ENCODE measurements around the gene SALL2.
A peak's percentile ranks its signal among the peaks of the same experiment; 100 is the strongest.
"Not testable (repeated sequence)": the region's sequence is repeated elsewhere in the genome, so short reads cannot be mapped to it uniquely, and the experiment has no call there.

Gene SALL2

DNA sequence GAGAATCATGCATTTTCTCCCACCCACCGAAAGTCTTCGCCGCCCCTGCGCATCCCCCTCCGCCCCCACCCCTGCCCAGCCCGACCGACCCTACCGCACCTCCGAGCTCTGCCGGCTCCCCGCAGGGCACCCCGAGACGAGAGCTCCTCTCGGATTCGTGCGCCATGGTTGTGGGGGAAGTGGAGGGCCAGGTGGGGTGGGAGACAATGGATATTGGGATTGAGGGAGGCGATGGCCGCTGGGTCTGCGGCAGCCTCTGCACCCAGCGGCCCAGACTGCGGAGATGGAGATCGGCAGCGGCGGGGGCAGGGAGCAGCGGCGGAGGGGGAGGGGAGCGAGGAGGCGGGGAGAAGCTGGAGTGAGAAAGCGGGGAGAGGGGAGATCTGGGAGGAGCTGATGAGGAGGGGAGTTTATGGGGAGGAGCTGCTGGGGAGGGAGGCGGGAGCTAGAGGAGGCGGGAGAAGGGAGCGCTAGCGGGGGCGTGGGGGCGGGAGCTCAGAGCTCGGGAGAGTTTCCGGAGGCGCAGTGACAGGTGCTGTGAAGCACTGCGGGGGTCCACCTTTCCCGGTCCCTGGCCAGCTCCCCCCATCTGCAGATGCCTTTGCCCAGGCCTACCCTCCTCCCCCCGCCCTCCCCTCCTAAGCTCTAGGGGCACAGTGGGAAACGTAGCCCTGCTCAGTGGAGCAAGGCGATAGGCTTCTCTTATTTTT is at the start of gene SALL2:
Gene SALL2 (minus strand): TSS at position 385 of the 710 bp plus-strand sequence. CDS start 219 bp downstream, at position 166.
- DNase-seq, result peak; percentile 70

DNA sequence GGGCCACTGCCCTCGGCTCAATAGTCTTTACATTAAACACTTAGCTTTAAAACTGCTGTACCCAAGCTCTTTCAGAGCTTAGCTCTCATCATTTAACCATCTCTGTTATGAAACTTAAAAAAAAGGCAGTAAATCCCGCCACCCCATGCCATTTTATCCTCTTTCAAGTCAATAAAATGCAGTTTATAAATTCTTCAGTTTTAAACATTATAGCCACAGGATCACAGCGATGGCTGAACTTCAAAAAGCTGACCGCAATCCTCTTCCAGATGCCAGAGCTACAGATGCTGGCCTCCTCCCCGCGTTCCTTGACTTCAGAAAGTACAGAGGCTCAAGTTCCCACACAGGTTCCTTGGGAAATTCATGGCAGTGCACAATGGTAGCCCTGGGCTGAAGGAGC is 49.5 kb upstream of the SALL2 start:
- no peak for DNase-seq

DNA sequence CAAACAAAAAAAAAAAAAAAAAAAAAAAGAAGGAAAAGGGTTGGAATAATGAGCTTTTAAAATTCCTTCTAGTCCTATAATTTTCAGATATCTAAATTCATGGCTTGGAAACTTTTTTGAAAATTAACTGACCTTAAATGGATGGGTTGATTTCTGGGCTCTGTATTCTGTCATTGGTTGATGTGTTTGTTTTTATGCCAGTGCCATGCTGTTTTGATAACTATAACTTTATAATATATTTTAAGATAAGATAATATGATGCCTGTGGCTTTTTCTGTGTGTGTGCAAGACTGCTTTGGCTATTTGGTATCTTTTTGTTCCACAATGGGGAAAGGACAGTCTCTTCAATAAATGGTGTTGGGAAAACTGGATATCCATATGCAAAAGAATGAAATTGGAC is 46.5 kb upstream of the SALL2 start:
- DNase-seq, result no peak

DNA sequence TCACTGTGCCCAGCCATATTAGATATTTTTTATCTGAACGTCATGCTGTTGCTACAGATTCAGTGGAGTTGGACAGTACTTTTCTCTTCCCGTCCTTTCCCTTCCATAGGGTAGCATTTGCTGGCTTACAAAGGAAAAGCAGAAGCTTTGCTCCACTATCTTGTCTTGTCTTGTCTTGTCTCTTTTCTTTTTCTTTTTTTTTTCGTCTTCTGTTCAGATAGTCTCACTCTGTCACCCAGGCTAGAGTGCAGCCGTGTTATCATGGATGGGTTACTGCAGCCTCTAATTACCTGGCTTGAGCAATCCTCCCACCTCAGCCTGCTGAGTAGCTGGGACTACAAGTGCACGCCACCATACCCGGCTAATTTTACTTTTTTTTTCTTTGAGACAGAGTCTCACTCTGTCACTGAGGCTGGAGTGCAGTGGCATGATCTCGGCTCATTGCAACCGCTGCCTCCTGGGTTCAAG is 32.6 kb upstream of the SALL2 start:
- DNase-seq, result no peak

DNA sequence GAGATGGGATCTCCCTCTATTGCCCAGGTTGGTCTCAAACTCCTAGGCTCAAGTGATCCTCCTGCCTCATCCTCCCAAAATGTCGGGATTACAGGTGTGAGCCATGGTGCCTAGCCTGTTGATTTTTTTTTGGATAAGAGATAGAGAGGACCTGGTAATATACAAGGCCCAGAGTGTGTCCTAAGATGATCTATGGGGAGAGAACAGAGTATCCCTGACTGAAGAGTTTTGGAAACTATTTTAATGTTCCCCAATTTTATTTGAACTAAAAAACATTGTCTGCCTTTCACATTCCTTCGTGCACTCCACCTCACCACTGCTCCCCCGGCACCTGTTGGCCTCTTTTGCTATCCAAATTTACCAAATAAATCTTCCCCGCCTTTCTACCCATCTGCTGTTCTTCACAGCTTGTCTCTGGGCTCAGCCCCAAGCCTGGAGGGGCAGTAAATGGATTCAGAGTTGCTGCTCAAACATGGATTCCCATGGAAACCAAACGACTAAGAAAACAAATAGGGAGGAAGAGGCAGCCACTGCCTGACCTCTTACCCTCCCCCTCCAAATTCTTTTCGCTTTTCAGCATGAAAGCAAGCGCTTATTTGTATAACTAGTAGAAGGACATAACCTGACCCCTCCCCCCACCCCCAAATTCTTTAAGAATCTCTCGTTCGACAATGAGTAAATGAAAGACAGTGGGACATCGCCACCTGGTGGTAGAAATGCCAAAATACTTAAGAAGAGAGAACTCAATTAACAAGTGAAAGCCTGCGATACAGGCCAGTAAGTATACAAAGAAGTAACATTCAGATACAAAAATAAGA is 31.1 kb upstream of the SALL2 start:
- peak; percentile 85 for DNase-seq

DNA sequence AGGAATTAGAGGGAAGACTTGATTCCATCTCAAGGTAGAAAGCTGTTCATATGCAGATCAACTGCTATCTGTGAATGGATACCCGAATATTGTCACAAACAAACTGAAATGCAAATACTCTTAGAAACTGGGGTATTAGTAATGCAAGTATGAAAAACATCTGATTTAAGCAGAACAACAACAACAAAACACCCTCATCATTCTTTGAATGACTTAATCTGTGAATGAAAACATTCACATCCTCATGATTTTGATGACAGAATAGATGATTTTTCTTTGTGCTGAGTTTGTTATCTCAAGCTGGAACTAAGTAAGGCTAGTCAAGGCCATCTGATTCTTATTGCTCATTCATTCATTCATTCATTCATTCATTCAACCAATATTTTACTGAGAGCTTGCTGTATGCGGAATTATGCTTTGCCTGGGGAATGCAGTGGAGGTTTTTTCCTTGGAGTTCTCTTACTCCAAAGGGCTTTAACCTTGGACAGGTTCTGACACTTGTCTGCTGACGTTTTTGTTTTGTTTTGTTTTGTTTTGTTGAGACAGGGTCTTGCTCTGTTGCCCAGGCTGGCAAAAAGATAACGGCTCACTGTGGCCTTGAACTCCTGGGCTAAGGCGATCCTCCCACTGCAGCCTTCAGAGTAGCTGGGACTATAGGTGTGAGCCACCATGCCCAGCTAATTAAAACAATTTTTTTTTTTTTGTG is 30.4 kb upstream of the SALL2 start:
- no peak for DNase-seq

DNA sequence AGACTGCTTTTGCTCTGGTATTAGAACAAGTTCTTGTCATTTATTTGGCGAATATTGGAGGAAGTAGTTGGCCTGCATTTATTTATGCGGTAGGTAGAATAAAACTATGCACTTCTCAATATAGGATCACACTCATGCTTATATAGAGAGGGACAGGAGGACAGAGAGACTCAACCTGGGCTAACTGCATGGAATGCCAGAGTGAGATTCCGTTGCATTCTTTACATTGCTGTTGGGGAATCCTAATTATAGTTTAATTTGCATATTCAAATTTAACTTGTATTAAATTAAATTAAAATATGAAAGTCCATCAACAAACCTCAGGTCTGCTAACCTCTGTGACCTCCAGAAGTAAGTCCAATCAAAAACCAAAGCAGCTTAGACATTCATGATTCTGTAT is 27.1 kb upstream of the SALL2 start:
- DNase-seq, result no peak

DNA sequence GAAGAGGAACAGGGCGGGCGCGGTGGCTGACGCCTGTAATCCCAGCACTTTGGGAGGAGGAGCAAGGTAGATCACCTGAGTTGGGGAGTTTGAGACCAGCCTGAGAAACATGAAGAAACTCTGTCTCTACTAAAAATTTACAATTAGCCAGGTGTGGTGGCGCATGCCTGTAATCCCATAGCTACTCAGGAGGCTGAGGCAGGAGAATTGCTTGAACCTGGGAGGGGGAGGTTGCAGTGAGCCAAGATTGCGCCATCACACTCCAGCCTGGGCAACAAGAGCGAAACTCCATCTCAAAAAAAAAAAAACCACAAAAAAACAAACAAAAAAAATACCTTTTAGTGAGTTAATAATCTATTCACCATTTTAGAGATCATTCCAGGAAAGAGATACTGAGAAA is 18.4 kb upstream of the SALL2 start:
- DNase-seq, result not testable (repeated sequence)

DNA sequence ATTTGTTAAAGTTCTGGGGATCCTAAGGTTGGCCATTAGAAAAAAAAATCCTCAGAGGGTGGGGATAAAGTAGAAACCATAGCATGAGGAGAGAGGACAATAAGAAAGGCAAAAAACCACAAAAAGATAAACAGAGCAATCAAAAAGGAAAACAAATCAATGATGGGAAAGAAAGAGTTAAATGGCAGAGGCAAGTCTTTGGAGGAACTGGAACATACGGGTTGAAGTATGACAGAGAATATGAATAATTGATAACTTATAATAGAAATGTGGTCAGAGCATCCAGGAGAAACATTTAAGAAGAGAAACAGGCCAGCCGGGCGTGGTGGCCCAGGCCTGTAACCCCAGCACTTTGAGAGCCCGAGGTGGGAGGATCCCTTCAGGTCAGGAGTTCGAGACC is 17.8 kb upstream of the SALL2 start:
- no peak for DNase-seq

DNA sequence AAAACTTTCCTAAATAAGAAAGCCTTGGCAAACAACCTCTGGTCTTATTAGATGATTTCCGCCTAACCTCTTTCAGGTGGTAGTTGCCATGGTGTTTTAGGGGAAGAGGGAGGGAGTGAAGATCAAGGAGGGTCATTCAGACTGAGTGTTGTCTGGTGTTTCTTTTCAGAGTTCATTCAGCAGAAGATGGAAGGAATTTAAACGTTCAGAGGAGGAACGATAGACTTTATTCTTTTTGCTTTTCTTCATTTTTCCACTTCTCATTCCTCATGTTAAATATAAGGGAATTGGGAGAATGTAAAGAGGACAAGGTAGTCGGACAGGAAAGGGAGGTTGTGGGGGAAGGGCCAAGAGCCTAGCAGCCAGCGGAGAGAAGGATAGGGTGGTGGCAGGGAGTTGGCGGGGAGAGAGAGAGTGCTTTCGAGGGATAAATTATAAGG is 17.4 kb upstream of the SALL2 start:
- no peak for DNase-seq

DNA sequence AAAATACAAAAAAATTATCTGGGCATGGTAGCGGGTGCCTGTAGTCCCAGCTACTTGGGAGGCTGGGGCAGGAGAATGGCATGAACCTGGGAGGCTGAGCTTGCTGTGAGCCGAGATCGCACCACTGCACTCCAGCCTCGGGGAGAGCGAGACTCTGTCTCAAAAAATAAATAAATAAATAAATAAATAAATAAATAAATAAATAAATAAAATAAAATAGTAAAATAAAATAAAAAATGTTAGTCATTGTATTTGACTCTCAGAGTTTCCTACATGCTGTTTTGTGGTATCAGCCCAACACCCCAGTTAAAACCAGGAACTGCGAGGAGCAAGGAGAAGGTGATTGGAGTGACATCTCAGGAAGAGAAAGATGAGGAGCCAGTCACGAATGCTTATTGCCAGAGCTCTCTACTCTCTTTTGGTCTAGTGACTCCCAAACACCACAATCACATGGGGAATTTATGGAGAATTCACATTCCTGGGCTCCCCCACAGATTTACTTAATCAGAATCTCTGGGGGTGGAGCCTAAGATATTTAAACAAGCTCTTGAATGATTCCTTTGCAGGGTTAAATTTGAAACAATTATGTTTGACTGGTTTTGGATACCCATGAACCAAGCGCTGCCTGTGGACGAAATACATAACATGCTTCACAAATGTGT is 15.4 kb upstream of the SALL2 start:
- no peak for DNase-seq

DNA sequence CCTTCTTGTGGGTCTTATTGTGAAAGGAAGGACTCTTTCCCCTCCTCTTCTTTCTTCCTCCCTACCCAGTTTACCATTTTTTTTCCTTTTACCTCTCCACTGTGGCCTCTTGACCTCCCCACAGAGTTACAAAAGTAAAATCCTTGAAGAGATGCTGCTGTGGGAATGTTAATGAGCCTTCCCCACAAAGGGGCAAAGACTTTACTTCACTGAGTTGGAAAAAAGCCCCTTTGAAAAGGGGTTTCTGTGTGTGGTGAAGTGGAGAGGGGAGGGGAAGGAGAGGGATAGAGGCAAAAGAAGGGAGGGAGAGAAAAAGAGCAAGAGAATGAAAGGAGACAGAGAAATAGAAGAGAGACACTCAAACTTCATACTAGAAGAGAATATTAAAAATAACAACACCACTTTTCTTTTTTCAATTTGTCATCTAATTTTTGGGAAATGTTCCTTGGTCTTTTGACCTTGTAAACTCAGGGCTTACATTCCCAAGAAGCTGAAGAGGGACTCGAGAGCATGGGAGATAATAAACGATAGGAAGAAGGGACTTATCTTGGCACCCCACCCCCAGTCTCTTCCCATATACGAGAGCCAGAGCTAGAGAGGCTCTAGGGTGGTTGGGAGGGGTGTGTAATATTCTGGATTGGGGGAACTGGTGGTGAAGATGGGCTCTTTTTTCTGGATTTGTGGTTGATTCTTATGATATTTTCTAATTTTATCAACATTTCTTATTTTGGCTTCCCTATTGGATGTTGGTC is 13.2 kb upstream of the SALL2 start:
- DNase-seq, result no peak

DNA sequence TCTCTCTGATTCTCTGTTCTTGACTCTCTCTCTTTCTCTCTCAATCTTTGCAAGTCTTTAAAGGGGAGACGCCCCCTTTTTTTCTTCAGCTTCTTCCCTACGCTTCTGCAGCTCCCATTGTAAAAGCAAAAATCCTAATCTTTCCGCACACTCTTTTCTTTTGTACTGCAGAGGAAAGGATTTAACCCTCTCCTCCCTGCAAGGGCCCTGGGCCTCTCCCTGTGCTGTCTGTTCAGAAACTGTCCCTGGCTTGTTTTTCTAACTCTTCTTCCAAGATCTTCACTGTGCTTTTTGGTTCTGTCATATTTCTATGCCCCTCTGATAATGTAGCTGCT is 10.9 kb upstream of the SALL2 start:
- no peak for DNase-seq

DNA sequence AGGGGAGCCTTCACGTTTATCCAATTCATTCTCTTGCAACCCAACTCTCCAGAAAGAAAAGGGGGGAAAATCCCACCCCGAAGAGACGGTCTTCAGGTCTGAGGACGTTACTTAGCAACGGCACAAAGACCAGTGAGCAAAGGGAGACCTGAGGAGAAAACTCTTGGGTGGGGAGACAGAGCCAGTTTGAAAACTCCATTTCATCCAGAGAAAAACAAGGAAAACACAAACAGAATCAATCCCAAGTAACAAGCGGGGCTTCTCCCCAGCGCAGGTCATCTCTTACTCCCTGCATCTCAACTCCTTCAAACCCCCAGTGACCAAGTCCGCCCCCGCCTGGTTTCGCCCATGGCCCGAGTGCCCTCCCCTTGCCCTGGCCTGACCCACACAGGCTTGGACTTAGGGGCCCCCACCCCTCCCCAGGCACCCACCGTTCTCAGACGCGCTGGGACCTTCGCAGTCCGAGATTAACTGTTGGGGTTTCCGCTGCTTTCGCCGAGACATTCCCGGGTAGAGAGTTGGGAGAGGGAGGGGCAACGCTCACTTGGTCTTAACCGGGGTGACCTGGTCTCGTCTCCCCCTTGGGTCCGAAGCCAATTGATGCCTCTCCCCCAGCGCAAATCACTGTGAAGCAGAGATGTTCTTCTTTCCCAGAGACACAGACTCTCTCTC is 10.4 kb upstream of the SALL2 start:
- DNase-seq, result no peak

DNA sequence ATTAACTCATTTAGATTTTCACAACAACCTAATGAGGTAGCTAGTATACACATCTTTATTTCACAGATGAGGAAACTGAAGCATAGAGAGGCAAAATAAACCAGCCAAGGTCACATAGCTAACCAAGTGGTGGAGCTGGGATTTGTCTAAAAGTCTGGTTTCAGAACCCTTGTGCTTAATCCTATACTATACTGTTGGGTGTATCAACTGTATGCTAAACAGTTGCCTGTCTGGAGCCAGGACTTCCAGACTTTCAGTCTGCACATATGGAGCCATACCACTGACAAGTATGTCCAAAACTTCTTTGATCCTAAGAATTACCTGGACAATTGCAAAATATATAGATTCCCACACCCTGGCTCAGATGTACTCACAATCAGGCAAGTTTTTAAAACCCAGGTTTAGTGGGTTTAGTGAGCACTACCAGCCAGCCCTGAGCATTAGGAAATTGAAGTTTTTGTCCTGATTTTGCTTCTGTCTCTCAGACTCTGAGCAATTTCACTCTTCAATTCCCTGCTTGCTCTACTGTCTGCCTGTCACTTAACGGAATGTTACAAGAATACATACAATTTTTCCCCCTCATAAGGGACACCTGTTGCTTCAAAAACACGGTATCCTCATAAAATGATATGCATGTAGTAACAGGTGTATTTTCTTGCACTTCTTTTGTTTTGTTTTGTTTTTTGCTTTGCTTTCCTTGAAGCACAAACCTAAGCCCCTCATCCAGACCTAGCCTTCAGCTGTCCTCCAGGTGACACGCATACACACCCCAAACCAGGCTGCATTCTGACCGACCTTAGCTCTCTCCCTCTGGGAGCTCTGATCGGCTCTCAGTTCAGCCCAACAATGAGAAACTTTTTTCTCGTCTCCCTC is 9.6 kb upstream of the SALL2 start:
- DNase-seq, result no peak

DNA sequence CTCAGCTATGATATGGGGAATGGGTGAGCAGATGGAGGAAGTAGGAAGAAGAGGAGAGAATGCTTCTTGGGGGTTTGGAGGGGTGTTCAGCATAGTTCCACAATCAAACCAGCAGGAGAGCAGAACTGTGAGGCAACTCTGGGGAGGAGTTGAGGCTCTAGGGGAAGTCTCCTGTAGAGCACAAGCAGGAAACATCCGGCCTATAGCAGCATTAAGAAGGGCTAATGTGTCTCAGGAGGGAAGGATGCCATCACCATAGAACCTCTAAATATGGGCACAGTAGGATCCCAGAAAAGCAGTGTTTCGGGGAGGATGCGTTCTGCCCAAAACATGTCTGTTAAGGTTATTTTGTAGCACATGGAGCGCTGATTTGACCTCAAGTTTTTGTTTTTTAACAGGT is 8.4 kb upstream of the SALL2 start:
- no peak for DNase-seq

DNA sequence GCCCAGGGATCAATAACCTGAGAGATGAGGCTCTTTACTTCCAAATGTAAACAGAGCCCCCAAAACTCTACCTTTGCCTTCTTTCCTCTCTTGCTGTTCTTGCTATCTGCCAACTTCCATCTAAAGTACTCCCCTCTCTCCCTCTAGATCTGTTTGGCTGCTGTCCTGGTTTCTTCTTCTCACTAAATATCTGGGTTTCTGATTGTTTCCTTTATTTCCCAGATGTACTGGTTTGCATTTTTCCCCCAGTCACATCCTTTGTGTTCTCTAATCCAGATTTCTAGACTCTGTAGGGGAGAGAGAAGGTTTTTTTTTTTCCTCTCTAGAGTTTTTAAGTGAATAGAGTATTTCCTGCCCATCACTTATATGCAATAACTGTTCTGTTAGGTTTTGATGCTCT is 7.1 kb upstream of the SALL2 start:
- DNase-seq, result no peak

DNA sequence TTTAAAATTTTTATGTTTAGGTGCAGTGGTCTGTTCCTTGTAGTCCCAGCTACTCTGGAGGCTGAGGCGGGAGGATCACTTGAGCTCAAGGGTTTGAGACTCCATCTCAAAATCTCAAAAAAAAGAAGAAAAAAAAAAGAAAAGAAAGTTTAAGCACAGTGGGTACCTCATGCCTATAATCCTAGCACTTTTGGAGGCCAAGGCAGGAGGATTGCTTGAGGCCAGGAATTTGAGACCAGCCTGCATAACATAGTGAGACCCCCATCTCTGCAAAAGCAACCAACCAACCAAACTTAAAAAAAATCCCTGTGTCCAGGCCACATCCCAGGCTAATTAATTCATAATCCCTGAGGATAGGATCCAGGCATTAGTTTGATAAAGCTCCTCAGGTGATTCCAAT is 3.4 kb upstream of the SALL2 start:
- DNase-seq, result no peak

DNA sequence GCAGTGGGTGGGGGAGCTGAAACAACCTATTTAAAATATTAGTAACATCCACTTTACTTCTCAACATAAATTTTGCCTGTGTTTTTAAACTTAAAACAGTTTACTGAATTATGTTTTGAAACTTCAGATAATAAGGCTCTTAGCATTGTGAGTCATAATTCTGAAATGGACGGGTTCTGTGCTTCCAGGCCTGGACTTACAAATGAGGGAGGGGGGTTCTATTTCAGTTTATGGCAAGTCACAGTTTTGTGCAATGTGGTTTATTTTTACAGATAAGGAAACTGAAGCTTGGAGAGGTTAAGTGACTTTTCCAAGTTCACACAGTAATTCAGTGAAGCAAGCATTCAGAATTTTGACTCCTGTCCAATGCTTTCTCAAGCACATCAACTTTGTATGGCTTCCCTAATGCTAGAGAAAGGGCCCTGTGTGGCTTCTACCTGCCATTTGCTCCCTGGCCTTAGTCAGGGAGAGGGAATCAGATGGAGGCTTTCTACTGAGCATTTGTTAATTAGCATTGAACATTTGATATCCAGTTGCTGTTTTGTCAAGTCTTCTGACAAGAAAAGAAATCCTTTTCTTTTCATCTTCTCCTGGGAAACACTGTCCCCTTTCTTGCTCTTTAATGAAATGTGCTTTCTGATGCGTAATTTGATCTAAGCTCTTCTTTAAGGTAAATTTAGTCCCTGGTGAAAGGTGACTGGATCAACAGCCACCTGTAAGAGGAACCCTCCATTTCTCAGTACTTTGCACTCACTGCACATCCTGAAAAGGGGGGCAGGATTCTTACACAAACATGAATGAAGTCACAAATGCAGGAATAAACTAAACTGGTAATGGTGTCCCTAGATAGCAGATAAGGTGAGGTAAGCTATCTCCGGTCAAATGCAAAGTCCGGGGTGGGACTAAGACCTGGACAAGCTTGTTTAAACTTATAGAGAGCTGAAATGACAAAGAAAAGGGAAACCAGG is 2.5 kb upstream of the SALL2 start:
- no peak for DNase-seq

DNA sequence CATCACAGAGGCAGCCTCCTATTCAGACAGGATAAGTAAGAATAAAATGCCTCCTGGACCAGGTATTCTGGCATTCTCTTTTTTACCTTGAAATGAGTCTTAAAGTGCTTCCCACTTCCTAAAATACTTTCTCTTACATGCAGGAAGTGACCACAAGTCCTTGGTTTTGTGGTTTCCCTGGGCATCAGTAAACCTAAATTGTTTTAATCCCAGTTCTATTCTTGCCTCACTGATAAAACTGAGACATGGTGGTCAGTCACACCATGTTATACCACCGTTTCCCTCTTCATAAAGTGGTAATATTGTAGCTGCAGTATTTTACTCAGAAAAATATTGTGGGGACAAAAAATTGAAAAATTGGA is 1.2 kb upstream of the SALL2 start:
- DNase-seq, result no peak

All from fibroblast of skin of right quadriceps (primary cell).